GM21528 (cell line): Measurements from ENCODE around the gene CCDC185.
"Not testable (repeated sequence)": the region's sequence is repeated elsewhere in the genome, so short reads cannot be mapped to it uniquely, and the experiment has no call there.

Source experiments
- ATAC-seq: cut with Tn5 transposase; IDR thresholded peaks from one replicate; pipeline ENCODE4 v1.9.1; 2021; ENCODE audit warnings: mild to moderate bottlenecking, moderate library complexity; ENCODE audit not compliant: unreplicated experiment, low FRiP score

The CCDC185 gene

GRCh38 chr1:223390618-223391017 lies 2.6 kb upstream of the CCDC185 start:
- ATAC-seq: no peak

GRCh38 chr1:223394242-223394641 lies 1.0 kb downstream of the CCDC185 start:
- ATAC-seq: no peak

DNA sequence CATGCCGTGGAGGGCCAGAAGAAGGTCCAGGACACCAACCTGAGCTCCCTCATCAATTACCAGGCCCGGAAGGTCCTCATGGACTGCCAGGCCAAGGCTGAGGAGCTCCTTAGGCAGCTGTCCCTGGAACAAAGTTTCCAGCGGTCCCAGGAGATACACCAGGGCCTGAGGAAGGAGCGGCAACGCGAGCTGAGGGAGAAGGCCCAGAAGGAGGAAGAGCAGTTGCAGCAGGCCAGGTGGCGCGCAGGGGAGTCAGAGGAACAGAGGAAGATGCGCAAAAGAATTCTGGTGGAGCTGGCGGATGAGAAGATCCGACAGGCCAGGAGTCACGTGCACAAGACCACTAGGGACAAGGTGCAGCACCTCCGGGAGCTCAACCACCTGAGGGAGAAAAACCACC lies 1.5 kb downstream of the CCDC185 start:
- no peak for ATAC-seq

DNA sequence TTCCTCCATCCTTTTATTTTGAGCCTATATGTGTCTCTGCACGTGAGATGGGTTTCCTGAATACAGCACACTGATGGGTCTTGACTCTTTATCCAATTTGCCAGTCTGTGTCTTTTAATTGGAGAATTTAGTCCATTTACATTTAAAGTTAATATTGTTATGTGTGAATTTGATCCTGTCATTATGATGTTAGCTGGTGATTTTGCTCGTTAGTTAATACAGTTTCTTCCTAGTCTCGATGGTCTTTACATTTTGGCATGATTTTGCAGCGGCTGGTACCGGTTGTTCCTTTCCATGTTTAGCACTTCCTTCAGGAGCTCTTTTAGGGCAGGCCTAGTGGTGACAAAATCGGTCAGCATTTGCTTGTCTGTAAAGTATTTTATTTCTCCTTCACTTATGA lies 6.2 kb downstream of the CCDC185 start:
- not testable (repeated sequence) for ATAC-seq

DNA sequence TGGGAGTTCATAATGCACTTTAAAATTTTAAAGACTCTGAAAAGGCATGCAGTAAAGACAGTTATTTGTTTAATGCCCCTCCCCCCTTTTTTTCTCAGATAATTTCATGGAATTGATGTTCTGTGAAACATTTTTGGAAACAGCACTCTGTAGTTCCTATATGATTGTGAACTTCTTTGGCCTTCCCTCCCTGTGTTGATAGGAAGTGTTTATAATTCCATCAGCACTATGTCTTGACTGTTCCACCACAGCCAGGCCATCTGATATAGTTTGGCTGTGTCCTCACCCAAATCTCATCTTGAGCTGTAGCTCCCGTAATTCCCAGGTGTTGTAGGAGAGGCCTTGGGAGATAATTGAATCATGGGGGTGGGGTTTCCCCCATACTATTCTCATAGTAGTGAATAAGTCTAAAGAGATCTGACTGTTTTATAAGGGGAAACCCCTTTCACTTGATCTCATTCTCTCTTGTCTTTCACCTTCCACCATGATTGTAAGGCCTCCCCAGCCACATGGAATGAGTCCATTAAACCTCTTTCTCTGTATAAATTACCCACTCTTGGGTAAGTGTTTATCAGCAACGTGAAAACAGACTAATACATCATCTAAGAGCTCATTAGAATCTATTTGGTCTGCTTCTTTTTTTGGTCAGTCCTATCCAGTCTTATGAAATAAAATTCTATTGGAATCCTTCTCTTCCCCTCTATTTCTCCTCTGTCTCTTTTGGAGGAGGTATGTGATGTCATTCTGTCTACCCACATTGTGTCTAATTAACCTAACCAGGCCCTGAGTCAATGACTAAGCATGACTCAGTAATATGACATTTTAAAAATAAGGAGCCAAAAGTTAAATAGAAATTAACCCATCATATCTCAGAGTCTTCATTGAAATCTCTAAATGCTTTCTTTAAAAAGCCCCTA lies 8.9 kb downstream of the CCDC185 start:
- no peak for ATAC-seq

- no peak for ATAC-seq
Observed at GRCh38 chr1:223402790-223403142, 9.6 kb downstream of the CCDC185 start.

DNA sequence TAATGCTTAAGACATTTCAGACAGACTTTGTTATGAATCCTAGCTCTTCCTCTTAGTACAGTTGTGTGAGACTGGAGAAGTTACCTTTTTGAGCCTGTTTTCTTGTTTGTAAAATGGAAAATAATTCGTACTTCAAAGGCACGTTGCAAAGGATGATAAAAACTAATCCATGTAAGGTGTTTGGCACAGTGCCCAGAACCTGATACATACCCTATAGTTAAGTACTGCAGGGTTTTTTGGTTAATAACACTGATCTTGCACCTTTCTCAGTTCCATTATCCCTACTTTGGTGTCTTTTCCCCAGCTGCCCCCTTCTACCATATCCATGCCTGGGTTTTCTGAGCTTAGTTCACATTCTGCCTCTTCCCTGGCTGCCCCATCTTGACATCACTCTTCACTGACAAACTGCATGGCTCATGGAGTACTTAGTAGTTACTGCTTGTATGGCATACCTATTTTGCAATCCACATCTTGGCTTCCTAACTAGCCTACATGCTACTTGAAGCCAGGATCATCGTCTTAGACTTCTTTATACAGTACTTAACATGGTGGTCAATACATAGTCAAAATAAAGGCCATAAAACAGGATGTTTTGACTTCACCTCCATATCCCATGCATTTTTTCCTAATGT lies 10.1 kb downstream of the CCDC185 start:
- no peak for ATAC-seq

DNA sequence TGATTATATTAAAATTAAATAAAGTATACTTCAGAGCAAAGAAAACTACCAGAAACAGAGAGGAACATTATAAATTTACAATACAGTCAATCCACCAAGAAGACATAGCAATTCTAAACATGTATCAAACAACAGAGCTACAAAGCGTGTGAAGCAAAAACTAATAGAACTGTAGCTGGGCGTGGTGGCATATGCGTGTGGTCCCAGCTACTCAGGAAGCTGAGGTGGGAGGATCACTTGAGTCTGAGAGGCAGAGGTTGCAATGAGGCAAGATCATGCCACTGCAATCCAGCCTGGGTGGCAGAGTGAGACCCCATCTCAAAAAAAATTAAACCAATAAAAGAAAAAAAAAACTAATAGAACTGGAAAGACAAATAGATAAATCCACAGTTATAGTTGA lies 12.3 kb downstream of the CCDC185 start:
- no peak for ATAC-seq

DNA sequence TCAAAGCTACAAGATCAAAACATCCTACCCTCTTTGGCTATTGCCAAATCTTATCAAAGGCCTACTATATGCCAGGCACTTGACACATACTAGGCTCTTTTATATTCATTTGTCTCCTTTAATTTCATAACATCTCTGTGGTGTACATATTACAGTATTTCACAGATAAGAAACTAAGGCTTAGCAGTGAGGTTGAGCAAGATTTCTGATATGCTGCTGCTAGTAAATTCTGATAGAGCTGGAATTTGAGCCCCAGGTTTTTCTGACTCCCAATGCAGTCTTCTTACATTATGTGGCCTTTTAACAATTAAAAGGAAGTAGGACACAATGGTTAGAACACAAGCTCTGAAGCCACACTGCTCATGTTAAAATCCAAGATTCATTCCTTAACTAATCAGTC lies 16.8 kb downstream of the CCDC185 start:
- ATAC-seq: no peak

DNA sequence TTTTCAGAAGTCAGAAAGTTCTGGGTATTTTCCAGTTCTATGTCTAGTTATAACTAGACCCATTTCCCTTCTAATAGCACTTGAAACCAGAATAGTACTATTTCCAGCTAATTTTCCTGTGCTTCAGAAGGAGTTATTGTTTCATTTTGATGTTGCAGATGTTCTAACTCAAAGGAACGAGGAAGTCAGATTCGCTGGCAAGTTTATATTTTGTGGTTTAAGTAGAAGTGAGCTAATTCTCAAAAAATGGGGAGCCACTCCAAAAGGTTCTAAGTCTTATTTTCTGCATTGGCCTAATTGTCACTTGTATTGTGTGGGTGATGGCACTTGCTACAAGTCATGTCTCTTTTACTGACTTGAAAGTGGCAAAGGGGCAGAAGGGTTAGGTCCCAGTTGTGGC lies 18.1 kb downstream of the CCDC185 start:
- no peak for ATAC-seq

GRCh38 chr1:223411710-223412109 lies 18.5 kb downstream of the CCDC185 start:
- ATAC-seq: no peak

GRCh38 chr1:223413216-223413615 lies 20.0 kb downstream of the CCDC185 start:
- ATAC-seq: no peak

- ATAC-seq: no peak
Observed at GRCh38 chr1:223417444-223417843, 24.2 kb downstream of the CCDC185 start.

DNA sequence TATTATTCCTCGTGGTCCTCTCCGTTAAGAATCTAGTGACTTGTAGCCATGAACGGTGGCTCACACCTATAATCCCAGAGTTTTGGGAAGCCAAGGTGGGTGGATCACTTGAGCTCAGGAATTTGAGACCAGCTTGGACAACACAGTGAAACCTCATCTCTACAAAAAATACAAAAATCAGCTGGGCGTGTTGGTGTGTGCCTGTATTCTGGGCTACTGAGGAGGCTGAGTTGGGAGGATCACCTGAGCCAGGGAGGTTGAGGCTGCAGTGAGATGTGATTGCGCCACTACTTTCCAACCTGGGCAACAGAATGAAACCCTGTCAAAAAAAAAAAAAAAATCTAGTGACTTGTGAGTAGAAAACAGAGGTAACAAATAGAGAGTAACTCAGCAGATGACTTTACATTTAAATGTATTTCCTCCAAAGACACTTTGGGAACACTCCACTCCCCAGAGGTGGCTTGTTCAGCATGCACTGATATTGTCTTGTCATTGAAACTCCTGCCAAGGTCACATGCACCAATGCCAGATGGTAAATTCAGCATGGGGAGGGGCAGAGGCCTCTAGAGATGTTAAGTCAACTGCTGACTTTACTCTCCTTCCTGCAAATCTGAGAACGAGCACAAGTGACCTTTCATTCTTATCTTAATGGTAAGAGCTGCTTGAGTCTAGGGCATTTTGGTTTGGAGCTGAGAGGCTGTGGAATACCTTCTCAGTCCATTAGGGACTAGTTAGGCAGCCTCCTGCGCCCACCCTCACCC lies 24.9 kb downstream of the CCDC185 start:
- ATAC-seq: no peak

DNA sequence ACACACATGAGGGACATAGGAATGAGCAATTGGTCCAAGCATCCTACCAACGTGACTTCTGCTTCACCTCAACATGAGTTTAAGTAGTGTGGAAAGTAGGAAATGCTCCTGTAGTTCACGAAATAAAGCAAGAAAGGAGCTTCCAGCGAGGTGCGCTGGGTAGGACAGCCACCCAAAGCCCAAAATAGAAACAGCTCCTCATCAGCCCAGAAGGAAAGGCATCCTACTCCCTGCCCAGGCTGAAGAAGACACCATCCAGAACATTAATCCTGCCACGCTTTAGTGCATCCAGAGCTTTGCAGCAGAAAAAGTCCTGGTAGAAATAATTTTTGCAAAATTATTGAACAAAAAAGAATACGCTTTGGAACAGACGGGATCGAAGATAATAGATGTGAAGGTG lies 25.9 kb downstream of the CCDC185 start:
- no peak for ATAC-seq

GRCh38 chr1:223419561-223419960 lies 26.3 kb downstream of the CCDC185 start:
- no peak for ATAC-seq

GRCh38 chr1:223421025-223421424 lies 27.8 kb downstream of the CCDC185 start:
- ATAC-seq: no peak

- no peak for ATAC-seq
Observed at GRCh38 chr1:223421676-223422075, 28.5 kb downstream of the CCDC185 start.

GRCh38 chr1:223422911-223423310 lies 29.7 kb downstream of the CCDC185 start:
- ATAC-seq: no peak

DNA sequence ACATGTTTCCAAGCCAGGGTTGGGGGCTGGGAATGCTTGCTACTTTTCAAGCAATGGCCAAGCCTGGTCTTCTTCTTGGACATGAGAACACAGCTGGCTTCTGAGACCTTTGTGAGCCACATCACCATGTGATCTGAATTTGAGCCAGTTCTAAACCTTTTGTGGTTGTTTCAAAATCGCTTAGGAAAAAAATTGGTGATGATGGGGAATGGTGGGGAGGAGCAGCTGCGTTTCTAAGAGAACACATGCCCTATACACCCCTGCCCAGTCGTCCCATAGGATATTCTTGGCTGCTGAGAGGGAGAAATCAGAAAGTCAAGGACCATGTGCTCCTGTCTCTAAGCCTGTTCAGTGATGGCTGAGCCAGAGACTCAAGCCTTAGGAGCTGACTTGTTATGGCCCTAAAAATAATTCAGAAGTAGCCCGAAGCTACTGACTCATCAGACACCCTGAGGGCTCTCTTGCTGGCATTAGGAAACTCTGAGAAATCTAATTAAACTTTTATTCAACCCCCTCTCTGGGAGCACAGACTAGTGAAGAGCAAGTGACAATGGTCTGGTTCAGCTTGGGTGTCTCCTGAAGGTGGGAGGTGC lies 30.5 kb downstream of the CCDC185 start:
- ATAC-seq: no peak

GRCh38 chr1:223425550-223425949 lies 32.3 kb downstream of the CCDC185 start:
- no peak for ATAC-seq
